HG03066 (cell line): Measurements from ENCODE around the gene ZNF526.

Experiments used
- ATAC-seq: cut with Tn5 transposase; IDR thresholded peaks from one replicate; pipeline ENCODE4 v1.9.1; 2021; ENCODE audit warnings: low read depth; ENCODE audit not compliant: unreplicated experiment

ZNF526 gene

GRCh38 chr19:42217520-42218437, 2.3 kb upstream of the ZNF526 start, which contains the start of gene DEDD2:
Gene DEDD2 (minus strand): TSS chr19:42217677. CDS start chr19:42217007, 670 bp downstream.
- peak; percentile 60 for ATAC-seq

GRCh38 chr19:42220751-42221097, 612 bp downstream of the ZNF526 start:
- no peak for ATAC-seq

- ATAC-seq = no peak
Observed at GRCh38 chr19:42224940-42225717, 5.0 kb downstream of the ZNF526 start.

- no peak for ATAC-seq
Observed at GRCh38 chr19:42225718-42226292, 5.7 kb downstream of the ZNF526 start.

GRCh38 chr19:42226886-42227285, 6.8 kb downstream of the ZNF526 start:
- ATAC-seq = no peak

GRCh38 chr19:42228641-42229040, 8.5 kb downstream of the ZNF526 start:
- ATAC-seq = no peak

GRCh38 chr19:42229301-42229854, 9.3 kb downstream of the ZNF526 start:
- ATAC-seq = no peak

GRCh38 chr19:42229855-42230351, 9.8 kb downstream of the ZNF526 start:
- no peak for ATAC-seq

- no peak for ATAC-seq
Observed at GRCh38 chr19:42230571-42230970, 10.5 kb downstream of the ZNF526 start.

GRCh38 chr19:42232435-42232834, 12.3 kb downstream of the ZNF526 start:
- no peak for ATAC-seq

- ATAC-seq = no peak
Observed at GRCh38 chr19:42233106-42233505, 13.0 kb downstream of the ZNF526 start.

GRCh38 chr19:42233678-42234292, 13.7 kb downstream of the ZNF526 start:
- ATAC-seq = no peak

GRCh38 chr19:42234364-42234763, 14.3 kb downstream of the ZNF526 start:
- no peak for ATAC-seq

GRCh38 chr19:42235181-42235580, 15.1 kb downstream of the ZNF526 start:
- no peak for ATAC-seq

GRCh38 chr19:42239544-42240220, 19.6 kb downstream of the ZNF526 start:
- no peak for ATAC-seq

- ATAC-seq = no peak
Observed at GRCh38 chr19:42241279-42241678, 21.2 kb downstream of the ZNF526 start.

- no peak for ATAC-seq
Observed at GRCh38 chr19:42242069-42242511, 22.0 kb downstream of the ZNF526 start.

- ATAC-seq = peak; percentile 65
Observed at GRCh38 chr19:42242512-42243409, 22.6 kb downstream of the ZNF526 start, which contains the start of gene GSK3A. Gene GSK3A (minus strand): TSS chr19:42242602. CDS start chr19:42242465, 137 bp downstream.
